ENCODE data around the gene PARP11.
"Not testable (repeated sequence)": the region's sequence is repeated elsewhere in the genome, so short reads cannot be mapped to it uniquely, and the experiment has no call there.

PARP11 gene

DNA sequence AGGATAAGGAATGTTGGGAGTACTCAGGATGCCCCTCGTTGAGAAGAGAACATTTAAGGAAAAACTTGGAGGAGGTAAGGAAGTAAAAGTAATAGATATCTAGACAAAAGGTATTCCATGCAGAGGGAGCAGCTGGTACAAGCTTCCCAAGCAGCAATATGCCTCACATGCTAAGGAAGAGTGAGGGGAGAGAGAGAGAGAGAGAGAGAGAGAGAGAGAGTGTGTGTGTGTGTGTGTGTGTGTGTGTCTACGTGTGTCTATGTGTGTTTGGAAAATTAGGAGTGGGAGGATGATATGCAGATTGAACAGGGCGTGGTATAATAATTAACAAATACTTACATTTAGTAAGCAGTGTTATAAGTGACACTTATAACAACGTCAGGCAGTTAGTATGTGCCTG, 9.2 kb upstream of the PARP11 start:
- no peak for DNase-seq

DNA sequence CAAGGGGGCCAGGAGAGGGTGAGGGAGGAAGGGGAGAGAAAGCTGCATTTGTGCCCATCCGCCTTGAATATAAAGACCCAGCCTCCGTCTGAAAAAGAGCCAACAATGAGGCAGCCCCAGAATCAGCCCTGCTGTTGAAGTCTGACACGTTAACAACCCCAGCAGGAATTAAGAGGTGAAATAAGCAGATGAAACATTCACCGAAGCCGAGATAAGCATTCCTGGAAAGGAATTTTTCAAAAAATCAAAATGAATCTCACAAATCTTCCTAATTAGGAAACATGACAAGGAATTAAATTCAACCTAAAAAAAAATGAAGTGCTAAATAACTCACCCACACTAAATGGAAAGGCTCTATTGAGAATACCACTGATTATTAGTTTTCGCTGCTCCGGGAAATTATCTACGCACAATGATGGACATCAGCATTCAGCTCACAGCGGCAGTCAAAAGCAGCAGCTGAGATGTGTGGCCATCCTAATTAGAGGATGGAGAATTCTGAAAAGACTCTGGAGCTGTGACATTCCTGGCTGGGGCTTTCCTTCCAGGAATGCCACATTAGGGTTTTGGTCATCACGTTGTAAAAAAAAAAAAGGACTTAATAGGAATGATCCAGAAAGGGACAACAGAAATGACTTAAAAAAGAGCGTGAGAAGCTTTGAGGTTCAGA, 8.2 kb upstream of the PARP11 start:
- no peak for DNase-seq

DNA sequence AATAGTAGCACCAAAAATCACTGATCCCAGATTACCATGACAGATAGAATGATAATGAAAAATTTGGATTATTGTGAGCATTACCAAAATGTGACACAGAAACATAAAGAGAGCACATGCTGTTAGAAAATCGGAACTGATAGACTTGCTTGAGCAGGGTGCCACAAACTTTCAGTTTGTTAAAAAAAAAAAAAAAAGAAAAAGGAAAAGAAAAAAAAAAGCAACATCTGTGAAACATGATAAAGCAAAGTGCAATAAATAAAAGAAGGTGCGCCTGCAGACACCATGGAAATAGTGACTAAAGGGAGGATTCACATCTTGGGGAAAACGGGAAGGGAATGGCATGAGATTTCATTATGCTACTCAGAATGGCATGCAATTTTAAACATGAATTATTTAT, 6.6 kb upstream of the PARP11 start:
- DNase-seq = no peak

DNA sequence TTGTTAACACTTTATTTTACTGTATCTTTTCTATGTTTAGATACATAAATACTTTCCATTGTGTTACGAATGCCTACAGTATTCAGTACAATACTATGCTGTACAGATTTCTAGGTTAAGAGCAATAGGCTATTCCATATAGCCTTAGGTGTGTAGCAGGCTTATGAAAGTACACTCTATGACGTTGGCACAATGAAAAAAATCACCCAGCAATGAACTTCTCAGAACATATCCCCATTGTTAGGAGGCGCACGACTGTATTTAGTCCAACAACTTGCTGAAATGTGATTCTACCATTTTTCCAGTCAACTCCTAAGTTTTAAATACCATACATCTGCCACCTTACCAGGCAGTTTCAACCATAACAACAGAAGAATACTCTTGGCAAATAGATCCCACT, 1.8 kb downstream of the PARP11 start:
- no peak for DNase-seq

DNA sequence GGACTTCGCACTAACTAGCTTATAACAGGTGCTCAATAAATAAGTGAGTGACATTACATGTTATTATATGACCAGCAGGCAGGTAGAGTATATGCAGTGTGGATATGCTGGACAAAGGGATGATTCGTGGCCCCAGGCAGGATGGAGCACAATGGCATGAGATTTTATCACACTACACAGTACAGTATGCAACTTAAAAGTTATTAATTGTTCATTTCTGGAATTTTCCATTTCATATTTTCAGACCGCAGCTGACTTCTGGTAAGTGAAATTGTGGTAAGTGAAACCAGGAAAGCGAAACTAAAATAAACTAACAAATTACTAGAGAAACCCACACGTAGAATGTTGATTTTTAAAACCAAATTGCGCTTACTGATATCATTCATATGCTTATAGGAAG, 3.3 kb downstream of the PARP11 start:
- DNase-seq = no peak

DNA sequence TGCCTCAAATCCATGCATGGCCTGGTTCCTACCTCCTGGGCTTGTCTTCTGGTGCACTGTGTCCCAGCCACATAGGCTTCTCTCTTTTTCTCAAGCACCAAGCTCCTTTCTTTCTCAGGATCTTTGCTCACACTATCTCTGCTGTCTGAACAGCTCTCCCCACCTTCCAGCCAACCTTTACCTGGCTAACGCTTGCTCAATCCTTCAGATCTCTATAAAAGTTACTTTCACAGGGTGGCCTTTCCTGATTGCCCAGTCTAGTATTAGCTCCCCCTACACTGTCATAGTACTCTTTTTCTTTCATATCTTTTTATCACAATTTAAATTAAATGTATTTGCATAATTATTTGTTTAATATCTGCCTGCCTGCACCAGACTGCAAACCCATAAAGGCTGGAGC, 3.8 kb downstream of the PARP11 start:
- no peak for DNase-seq

DNA sequence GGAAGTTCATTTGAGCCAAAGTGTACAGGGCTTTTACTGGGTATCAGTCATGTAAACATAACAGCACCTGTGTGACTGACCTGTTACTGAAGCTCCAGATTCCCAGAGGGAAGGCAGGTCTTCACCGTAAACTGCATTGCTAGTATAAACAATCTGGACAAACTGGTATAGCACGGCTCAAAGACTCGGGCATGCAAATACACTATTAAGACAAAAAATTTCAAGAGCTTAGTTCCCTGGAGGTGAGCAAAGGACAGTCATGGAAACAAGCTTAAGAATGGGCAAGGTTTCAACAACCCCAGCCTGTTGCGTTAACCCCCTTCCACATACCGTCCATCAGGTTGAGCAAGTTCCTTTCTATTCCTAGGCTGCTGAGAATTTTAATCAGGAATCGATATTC, 9.4 kb downstream of the PARP11 start:
- DNase-seq = no peak

DNA sequence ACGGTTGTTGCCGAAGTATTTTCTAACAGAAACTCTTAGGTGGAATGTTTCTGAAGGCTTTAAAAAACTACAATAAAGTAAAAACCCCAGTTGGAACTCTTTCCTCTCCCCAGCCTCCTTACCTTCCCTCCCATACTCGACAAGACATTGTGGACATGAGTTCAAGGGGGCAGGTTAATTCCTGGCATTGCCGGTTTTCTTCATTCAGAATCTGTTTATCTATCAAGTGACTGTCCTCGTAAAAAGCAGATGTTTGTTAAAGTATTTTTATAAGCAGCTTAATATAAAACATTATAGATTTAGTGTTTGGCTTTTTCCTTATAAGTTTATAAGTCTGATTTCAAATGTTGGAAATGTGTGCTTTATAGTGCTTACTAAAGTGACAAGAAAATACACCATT, 30.7 kb downstream of the PARP11 start:
- DNase-seq = no peak

DNA sequence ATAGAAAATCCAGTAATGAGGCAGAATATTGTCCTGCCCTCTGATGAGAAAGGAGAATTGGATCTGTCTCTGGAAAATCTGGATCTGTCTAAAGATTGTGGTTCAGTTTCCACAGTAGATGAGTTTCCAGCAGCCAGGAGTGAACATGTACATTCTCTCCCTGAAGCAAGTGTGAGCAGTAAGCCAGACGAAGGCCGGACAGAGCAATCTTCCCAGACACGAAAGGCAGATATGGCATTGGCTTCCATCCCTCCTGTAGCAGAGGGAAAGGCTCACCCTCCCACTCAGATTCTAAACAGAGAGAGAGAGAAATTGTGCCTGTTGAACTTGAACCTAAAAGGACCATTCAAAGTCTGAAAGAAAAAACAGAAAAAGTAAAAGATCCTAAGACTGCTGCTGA, 31.4 kb downstream of the PARP11 start:
- DNase-seq = no peak

DNA sequence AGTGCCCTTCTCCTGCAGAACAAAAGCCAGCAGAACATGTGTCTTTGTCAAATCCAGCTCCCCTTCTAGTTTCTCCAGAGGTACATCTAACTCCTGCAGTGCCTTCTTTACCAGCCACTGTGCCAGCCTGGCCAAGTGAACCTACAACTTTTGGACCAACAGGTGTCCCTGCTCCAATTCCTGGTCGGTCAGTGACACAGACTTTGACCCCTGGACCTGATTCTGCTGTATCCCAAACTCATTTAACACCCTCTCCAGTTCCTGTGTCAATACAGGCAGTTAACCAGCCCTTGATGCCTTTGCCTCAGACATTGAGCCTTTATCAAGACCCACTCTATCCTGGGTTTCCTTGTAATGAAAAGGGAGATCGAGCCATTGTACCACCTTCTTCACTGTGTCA, 32.4 kb downstream of the PARP11 start:
- DNase-seq = not testable (repeated sequence)

DNA sequence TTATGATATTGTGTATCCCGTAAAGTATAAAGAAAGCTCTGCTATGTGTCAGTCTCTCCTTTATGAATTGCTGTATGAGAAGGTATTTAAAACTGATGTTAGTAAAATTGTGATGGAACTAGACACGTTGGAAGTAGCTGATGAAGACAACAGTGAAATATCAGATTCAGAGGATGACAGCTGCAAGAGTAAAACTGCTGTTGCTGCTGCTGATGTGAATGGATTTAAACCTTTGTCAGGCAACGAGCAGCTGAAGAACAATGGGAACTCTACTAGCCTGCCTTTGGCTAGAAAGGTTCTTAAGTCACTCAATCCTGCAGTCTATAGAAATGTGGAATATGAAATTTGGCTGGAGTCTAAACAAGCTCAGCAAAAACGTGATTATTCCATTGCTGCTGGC, 33.5 kb downstream of the PARP11 start:
- not testable (repeated sequence) for DNase-seq

DNA sequence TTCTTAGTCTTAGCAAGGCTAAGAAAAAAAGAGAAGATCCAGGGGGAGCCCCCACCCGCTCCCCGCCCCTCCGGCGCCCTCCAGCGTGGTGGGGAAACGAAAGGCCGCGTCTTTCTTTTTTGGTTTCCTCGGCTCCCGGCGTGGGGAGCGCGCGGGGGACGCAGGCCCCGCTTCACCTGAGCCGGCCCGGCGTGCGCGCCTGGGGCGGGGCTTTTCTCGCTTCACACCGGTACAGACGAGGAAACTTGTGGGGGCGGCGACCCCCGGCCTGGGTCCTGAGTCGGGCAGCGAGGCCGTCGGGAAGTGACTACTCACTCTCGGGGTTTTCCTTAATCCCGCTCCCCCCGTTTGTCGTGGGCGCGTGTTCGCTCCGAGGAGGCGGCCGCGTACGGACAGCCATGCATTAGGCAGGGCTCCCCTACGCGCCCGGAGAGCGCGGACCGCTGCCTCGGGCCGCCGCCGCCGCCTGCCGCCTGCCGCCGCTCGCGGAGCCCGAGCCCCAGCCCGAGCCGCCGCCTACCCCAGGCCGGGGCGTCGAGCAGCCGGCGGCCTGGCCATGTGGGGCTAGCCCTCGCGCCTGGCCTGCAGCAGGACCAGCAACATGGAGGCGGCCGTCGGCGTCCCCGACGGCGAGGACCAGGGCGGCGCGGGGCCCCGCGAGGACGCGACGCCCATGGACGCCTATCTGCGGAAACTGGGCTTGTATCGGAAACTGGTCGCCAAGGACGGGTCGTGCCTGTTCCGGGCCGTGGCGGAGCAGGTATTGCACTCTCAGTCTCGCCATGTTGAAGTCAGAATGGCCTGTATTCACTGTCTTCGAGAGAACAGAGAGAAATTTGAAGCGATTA, 34.3 kb downstream of the PARP11 start:
- DNase-seq = not testable (repeated sequence)

DNA sequence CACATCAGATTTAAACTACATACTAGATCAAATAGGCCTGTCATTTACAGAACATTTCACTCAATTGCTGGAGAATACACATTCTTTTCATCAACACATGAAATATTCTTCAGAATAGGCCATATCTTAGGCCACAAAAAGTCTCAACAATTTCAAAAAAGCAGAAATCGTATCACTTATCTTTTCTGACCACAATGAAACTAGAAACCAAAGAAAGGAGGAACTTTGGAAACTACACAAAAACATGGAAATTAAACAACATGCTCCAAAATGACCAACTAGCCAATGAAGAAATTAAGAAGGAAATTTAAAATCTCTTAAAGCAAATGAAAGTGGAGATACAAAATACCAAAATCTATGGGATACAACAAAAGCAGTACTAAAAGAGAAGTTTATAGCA, 35.1 kb downstream of the PARP11 start:
- DNase-seq = no peak

DNA sequence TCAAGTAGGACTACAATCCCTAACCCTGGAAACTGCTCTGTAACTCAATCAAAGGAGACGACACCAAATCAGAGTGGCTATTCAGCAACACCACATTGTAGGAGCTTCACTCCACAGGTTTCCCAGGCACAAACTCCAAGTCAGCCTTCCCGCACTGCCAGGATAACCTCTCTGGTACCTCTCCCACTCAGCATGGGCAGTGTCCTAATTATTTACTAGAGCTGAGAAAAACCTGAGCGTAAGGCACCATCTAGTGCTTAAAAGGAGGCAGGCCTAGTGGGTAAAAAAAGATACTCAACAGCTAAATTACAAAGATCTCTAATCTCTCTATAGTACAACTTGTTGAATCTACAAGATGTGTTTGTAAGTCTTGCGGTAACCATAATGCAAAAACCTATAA, 36.1 kb downstream of the PARP11 start:
- DNase-seq = no peak

DNA sequence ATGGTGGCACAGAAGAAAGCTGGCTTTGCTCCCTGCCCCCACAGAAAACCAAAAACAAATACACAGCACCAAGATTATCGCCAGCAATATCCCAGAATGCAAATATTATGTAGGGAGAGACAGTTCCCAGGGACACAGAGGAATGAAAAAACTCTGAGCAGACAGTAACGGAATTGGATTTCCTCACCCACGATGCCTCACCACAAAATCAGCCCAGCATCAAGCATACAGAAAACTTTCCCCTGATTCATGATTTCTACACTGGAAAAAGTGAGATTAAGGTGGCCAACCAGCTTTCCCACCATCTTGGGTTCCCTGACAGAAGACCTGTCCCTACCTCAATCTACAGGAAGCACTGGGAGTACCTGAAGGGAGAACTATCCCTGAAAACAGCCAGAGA, 36.6 kb downstream of the PARP11 start:
- DNase-seq = no peak

DNA sequence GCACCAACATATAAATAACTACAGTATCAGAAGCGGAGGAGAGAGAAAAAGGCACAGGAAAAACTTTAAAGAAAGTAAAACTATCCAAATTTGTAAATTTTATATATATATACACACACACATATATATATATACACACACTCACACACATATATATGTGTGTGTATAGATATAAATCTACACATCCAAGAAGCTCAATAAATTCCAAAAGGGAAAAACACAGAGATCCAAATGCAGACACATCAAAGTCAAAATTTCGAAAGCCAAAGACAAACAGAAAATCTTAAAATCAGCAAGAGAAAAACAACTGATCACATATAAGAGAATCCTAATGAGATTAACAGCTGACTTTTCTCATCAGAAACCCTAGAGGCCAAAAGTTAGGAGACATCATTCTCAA, 37.3 kb downstream of the PARP11 start:
- no peak for DNase-seq

DNA sequence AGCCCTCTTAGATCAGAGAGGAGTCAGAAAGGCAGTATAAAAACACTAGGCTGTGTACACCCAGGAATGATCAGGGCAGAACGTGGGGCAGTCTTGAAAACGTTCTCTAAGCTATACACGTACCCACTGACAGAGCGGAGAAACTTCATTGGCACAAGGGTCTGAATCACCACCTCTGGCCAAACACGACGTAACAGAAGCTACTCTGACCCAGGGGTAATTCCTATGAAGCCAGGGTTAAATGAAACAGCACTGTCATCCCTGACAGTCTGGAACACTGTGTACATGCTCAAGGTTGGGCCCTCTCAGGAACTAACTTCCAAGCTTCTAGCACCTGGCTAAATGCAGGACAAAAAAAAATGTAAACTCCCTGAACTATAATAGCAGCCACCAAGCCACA, 38.4 kb downstream of the PARP11 start:
- DNase-seq = no peak

DNA sequence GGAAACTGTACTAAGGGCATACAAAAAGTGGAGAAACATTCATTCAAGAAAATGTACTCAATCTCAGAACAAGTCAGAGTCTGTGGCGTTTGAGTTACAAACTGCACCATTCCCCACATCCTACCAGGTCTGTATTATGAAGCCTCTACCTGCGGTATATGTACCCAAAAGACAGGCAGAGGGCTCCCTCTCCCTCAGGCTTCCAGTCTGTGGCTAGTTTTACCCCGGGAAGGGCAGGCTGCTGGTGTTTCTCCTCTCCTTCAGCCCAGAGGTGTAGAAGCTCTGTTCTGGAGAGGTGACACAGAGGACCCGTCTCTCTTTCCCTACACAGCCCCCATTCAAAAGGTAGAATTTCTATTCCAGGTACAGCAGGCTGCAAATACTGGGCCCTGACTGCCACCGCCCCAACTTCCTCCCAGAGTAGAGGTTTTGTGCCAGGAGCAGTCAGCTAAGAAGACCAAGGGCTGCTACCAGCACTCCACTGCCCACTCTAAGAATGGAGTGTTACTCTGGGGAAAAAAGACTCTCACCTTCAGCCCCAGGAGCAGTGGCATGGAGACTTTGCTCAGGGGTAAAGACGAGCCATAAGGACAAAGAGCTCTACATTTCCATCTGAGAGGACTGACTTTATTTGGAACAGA, 39.4 kb downstream of the PARP11 start:
- DNase-seq = no peak

DNA sequence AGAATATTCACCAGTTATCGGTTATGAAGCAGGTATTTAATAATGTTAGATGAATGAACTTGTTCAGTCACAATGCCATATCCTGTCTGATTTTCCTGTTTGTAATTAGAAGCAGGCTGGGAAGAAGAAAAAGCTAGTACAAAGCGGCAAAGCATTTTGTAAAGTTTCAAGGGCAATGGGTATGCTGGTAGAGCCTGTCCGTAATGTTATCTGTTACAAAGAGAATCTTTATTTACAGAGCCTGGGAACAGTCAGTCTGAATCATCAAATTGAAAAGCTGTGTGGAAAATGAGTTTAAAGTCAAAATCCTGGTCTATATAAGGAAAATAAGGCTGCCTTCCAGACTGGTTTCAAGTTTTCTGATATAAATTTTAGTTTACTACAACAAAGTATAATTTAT, 40.5 kb downstream of the PARP11 start:
- no peak for DNase-seq

DNA sequence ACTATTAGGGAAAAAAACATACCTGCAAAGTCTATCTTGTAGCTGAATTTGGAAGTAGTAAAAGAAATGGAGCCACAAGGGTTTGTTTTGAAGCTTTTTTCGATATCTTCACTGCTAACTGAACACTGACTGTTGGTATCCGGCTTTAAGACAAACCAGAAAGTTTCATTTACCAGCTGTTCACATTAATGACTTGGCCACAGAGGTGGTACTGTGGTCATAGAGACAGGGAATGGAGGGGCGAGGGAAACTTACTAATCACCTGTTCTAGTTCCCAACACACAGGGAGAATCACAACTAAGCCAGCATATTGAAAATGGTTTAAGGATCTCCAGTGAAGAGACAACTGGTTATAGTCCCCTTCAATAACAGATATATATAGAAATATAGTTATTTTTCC, 44.3 kb downstream of the PARP11 start:
- DNase-seq = no peak

DNA sequence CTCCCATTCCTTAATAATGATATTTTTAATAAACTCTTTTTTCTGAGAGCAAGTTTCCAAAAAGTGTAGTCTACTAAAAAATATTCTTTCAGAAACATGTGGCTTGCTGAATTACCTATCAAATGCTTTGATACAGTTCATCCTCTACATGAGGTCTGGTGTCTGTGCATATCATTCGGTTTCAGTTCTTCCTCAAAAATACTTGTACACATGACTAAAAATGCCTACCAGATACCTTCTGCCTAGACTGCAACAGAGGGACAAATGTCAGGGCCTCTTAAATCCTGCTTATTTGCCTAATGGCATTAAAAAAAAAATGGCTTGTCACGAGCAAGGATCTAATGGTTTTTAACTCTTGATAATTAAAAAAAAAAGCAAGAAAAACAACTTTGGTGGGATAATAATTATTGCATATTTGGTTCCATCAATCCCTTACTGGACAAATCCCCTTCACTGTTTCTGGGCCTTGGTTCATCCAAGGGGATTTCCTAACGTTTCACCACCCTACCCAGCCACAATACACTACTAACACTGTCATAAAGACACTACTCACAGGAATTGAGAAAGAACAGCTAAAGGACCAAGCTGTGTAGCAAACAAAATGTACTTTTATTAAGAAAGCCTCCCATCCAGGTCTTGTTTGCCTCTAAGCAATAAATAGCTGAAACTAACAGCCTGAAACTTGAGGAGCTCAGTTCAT, 45.7 kb downstream of the PARP11 start:
- no peak for DNase-seq

DNA sequence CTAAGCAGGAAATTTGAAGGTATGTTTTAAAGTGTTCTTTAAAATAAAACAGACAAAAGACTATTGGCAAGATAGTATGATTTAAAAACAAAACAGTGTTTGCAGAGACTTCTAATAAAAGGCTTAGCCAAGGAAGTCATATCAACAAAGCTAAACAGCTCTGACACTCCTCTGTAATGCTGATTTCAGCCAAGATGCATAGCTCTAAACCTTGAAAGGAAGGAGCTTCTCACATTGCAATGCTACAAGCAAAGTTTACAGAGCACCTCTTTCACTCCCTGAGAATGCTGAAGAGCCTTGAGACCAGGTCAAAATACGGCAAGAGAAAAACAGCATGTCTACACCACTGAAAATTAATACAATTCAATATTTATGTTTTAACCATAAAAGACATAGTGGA, 51.8 kb downstream of the PARP11 start:
- no peak for DNase-seq

DNA sequence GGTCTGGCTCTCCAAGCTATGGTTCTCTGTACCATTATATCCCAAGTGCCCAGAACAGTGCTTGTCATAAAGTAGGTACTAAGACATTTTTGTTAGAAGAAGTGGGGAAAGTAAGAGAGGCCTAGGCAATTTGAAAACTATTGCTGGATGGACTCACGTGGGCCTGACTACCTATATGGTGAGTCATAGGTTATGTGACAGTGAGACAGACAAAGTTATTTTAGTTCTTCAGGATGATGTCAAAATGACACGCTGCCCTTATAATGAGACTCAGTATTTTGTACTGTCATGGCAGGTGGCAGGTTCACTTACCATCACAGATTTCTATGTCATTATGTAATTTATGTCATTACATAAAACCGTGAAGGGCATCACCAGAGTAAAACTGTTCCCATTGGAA, 53.1 kb downstream of the PARP11 start:
- no peak for DNase-seq

DNA sequence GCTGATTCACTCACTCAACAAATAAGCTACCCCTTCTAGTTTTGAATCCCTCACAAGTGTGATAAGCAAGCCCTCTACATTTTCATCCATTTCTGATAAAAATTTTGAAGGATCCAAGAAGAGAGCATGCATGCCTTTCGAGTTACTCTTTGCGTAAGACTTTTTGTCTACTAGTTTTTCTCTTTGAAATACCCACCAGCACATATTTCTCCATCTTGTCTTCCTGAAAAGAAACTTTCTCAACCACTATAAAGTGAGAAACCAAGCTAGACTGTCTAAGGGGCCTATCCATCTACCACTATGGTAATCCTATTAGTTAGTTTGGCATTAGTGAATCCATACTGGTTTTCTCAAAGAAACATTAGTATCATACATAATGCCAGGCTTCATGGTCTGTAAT, 56.9 kb downstream of the PARP11 start:
- DNase-seq = no peak
